Measurements from ENCODE around the gene GBF1.

DNA sequence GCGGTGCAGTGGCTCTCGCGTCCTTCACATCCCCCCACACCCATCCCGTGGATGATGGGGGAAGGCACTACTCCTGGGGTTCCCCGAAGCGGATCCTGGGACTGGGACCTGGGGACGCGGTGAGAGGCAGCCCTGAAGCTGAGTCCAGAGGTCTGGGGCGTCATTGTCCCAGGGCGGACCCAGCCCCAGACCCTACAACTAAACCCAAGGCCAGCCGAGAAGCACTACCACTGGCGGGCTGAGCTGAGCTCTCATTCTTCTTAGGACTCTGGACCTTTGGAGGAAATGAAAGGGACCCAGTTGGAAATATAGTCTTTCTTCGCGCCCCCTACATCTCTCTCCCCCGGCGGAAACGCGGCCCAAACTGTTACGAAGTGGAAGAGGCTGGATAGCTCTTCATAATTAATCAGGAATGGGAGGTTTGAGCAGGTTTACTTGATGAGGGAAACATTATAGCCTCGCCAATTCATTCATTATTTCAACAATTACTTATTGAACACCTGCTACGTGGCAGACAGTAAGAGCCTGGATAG lies 174.9 kb downstream of the GBF1 start:
- TF ChIP-seq, protein P1, sequence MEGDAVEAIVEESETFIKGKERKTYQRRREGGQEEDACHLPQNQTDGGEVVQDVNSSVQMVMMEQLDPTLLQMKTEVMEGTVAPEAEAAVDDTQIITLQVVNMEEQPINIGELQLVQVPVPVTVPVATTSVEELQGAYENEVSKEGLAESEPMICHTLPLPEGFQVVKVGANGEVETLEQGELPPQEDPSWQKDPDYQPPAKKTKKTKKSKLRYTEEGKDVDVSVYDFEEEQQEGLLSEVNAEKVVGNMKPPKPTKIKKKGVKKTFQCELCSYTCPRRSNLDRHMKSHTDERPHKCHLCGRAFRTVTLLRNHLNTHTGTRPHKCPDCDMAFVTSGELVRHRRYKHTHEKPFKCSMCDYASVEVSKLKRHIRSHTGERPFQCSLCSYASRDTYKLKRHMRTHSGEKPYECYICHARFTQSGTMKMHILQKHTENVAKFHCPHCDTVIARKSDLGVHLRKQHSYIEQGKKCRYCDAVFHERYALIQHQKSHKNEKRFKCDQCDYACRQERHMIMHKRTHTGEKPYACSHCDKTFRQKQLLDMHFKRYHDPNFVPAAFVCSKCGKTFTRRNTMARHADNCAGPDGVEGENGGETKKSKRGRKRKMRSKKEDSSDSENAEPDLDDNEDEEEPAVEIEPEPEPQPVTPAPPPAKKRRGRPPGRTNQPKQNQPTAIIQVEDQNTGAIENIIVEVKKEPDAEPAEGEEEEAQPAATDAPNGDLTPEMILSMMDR (IDR thresholded peaks at IDR 0.05), result no peak
- TF ChIP-seq POLR2A (IDR thresholded peaks at IDR 0.05), result no peak

Data from Peyer's patch (tissue), 4 donors.